ENCODE results near the gene CYP4F12.

Gene CYP4F12, protein sequence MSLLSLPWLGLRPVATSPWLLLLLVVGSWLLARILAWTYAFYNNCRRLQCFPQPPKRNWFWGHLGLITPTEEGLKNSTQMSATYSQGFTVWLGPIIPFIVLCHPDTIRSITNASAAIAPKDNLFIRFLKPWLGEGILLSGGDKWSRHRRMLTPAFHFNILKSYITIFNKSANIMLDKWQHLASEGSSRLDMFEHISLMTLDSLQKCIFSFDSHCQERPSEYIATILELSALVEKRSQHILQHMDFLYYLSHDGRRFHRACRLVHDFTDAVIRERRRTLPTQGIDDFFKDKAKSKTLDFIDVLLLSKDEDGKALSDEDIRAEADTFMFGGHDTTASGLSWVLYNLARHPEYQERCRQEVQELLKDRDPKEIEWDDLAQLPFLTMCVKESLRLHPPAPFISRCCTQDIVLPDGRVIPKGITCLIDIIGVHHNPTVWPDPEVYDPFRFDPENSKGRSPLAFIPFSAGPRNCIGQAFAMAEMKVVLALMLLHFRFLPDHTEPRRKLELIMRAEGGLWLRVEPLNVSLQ

DNA sequence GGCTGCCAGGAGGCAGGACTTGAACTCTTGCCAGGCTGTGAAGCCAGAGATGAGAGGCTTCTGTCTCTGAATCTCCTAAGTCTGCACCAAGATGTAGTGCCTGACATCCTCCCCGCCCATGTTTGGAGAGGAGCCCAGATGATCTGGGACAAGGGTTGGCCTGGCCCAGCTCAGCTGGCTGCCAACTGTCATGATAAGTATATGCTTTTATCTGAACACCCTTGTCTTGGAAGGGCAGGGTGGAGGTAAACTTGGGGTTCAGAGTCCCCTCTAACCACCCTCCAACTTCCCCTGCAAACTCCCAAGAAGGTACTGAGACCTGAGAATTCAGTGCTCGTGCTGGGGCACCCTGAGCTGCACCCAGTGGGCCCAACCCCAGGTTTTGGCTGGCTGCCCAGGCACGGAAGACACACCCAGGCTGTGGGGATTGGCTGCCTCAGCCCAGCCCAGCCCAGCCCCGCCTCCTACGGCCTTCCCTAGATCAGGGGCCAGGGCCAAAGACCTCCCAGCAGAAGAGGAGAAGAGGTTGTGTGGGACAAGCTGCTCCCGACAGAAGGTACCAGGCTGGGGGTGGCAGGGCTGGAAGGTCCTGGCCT, at the start of gene CYP4F12:
Gene CYP4F12 (plus strand): TSS at position 508 of the 596 bp plus-strand sequence. CDS start 443 bp downstream, outside the sequence.
- no peak for DNase-seq

DNA sequence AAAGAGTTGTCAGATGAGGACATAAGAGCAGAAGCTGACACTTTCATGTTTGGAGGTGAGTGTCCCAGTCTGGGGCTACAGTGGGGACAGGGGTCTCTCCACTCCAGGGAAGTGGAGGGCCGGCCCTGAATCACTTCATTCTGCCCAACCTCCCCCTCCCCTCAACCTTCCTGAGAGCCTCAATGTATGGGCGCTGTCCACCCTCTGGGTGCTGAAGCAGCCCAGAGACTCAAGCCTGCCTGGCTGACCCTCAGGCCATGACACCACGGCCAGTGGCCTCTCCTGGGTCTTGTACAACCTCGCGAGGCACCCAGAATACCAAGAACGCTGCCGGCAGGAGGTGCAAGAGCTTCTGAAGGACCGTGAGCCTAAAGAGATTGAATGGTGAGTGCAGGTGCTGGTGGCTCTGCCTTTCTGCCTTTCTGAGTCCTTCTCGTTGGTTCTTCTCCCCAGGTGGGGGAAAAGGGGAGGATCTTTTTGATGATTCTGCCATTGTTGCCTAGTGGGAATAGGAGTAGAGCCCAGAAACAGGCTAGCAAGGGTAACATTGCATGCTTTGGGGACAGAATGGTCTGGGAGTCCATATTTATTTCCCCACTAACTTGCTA, 49.1 kb upstream of the CYP4F12 start:
- DNase-seq: no peak

DNA sequence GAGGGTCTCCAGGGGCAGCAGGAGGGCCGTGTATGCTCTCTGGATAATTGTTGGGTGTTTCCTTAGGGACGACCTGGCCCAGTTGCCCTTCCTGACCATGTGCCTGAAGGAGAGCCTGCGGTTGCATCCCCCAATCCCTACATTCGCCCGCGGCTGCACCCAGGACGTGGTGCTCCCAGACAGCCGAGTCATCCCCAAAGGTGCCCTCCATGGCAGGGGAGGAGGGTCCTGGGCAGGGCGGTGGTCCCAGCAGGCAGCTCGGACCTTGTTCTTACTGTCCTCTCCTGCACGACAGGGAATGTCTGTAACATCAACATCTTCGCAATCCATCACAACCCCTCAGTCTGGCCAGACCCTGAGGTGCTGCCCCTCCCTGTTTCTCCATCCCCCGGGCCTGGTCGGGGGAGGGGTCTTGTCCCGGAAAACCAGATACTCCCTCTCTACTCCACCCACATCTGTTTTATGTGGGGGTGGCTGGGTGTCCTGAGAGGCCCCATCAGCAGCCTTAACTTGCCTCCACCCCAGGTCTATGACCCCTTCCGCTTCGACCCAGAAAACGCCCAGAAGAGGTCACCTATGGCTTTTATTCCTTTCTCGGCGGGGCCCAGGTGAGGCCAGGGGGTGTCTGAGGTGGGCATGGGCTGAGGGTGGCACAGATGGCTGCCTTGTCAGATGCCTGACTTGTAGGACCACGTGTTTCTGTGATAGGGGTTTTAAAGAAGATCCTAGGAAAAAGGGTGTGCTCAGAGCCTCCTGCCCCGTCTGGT, 44.5 kb upstream of the CYP4F12 start:
- no peak for DNase-seq

DNA sequence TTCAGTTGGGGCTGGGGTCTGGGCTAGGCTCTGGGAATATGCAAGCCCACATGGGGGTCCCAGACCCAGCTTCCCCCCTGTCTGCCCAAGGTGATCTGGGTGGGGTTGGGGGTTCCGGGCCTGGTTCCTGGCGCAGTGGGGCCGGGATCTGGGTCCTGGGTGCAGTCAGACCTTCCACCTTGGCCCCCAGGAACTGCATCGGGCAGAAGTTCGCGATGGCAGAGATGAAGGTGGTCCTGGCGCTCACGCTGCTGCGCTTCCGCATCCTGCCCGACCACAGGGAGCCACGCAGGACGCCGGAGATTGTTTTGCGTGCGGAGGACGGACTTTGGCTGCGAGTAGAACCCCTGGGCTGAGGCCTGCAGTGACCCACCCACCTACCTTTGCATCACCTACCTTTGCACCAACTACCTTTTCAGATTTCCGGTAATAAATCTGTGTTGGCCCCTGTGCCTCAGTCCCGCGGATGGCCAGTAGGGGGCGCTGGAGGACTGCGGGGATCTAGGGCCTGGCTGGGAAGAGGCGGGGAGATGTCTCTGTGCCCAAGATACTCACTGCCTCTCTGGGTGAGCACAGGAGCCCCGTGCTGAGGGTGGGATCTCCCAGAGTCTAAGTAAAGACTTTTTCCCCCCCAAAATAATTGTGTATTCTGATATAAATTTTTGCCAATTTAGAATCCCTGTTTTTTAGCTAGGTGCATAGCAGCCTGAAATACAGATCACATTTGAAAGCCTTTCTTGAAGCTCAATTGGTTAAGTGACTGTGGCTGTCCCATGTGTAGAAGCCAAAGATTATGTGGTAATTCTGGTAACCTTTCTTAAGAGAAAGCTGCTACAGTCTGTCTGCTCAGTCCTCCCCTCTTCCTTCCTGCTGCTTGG, 43.6 kb upstream of the CYP4F12 start:
- DNase-seq: peak; percentile 17

DNA sequence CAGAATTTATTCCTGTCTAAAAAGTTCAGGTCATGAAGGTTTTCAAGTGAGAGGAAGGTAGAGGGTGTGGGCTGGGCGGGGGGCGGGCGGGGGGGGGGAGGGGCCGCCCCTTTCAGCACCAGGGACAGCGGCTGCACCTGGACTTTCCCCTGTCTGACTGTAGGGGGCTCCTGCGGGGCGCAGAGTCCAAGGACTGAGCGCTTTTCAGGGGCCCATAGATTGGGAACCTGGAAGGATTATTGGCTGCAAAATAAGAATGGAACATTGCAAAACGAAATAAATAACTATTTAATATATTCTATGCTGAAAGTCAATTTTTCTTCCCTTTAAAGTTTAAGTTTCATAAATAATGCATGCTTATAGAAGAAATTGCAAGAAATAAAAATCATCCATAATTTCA, 41.1 kb upstream of the CYP4F12 start:
- DNase-seq: no peak

DNA sequence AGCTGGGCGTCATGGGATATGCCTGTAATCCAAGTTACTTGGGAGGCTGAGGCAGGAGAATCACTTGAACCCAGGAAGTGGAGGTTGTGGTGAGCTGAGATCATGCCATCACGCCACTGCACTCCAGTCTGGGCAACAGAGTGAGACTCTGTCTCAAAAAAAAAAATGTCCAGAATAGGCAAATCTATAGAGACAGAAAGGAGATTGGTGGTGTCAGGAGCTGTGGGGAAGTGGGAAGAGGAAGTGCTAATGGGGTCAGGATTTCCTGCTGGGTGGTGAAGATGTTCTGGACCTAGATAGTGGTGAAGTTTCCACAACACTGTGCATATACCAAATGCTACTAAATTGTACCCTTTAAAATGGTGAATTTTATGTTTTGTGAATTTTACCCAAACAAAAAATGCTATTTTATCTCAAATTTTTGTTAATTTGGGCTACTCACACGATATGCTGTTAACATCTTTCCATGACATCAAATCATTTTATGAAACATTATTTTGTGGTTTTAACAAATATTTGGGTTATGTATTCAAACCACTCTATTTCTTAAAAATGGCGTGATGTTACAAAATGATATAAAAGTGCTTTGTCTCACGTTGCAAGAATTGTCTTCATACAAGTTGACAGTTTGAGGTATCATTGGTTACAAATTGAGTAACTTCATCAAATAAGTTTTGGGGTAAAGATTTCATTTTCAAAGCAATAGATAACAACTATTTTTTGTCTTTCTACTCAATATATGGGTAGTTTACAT, 39.6 kb upstream of the CYP4F12 start:
- no peak for DNase-seq

DNA sequence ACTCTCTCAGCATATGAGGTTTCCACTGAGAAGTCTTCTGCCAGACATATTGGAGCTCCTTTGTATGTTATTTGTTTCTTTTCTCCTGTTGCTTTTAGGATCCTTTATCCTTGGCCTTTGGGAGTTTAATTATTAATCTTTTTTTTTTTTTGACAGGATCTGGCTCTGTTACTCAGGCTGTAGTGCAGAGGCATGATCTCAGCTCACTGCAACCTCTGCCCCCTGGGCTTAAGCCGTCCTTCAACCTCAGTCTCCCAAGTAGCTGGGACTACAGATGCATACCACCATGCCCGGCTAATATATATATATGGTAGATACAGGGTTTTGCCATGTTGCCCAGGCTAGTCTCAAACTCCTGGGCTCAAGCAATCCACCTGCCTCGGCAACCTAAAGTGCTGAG, 38.8 kb upstream of the CYP4F12 start:
- DNase-seq: no peak

DNA sequence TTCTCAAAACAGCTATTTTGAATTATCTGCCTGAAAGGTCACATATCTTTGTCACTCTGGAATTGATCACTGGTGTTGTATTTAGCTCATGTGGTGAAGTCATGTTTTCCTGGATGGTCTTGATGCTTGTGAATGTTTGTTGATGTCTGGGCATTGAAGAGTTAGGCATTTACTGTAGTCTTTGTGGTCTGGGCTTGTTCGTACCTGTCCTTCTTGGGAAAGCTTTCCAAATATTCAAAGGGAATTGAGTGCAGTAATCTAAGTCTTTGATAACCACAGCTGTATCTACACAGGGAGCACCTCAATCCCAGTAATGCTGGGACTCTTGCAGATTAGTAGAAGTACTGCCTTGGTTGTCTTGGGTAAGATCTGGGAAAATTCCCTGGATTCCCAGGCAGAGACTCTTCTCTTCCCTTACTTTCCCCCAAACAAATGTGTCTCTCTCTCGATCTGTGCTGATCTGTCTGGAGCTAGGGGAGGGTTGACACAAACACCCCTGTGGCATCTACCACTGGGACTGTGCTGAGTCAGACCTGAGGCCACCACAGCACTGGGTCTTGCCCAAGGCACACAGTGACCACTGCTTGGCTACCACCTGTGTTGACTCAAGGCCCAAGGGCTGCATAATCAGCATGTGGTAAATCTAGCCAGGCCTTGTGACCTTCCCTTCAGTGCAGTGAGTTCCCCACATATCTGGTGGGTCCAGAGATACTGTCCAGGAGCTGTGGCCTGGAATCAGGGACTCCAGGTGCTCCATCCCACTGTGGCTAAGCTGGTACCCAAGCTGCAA, 37.7 kb upstream of the CYP4F12 start:
- no peak for DNase-seq

DNA sequence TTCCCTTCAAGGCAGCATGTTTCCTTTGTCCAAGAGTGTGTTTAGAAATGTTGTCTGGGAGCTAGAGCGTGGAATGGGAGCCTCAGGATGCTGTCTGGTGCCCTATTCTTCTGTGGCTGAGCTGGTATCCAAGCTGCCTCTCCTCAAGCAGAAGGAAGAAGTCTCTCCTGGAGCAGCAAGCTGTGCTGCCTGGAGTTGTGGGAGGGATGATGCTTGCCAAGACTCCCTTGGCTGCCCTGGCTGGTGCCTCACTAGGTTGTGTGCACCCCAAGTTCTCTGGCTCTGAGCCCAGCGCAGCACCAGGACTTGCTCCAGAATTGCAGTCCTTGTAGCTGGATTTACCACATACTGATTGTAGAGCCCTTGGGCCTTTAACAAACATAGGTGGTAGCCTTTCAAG, 36.9 kb upstream of the CYP4F12 start:
- DNase-seq: no peak

DNA sequence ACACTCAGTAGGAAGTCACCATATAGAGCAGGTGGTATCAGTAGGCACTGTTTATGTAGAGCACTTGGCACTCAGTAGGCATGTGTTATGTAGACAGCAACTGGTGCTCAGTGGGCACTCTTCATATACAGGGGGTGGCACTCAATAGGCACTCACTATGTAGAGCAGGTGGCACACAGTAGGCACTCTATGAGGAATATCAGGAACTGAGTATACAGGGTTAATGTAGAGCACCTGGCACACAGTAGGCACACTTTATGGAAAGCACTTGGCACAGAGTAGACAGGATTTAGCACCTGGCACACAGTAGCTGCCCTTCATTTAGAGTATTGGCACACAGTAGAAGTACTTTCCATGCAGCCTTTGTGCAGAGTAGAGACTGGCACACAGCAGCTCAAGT, 33.3 kb upstream of the CYP4F12 start:
- DNase-seq: no peak

DNA sequence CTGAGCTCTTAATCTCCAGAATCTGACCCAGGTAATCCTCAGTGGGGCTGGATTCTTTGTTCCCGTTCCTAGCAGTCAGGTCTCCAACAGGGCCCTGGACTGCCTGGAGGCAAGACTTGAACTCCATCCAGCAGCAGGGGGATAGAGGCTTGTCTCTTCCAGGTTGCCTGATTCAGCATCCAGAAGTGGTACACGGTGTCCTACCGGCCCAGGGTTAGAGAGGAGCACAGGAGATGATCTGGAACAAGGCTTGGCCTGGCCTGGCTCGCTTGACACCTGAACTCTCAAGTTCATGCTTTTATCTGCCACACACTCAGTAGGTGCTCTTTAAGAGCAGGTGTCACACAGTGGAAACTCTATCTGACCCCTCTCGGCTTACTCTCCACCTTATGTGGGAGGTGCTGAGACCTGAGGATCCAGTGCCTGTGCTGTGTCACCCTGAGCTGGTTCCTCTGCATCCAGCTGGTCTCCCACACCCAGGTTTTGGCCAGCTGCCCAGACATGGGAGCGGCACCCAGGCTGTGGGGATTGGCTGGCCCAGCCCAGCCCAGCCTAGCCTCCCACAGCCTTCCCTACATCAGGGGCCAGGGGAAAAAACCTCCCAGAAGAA, 32.5 kb upstream of the CYP4F12 start, which contains the start of gene CYP4F3:
Gene CYP4F3 (plus strand): TSS at position 604 of the 610 bp plus-strand sequence. CDS start 519 bp downstream, outside the sequence.
- no peak for DNase-seq

DNA sequence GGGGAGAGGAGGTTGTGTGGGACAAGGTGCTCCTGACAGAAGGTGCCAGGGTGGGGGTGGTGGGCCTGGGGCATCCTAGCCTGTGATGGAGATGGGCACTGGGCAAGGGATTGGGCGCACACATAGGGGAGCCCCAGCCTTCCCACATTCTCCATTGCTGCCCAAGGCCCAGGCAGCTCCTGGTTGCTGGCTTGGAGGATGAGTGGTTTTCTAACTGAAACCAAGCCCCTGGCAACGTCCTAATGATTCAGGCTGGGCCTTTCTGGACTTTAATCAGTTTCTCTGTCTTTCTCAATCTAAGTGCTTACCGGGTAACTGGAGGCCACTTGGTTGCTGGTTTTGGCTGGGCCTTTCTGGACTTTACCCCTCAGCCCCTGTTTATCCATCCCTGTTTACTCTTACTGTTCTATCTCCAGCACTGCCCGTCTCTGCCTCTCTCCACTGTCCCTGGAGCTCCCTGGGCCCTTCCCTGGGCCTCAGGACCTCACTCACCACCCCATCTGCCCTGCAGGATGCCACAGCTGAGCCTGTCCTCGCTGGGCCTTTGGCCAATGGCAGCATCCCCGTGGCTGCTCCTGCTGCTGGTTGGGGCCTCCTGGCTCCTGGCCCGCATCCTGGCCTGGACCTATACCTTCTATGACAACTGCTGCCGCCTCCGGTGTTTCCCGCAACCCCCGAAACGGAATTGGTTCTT, 31.8 kb upstream of the CYP4F12 start:
- DNase-seq: no peak

DNA sequence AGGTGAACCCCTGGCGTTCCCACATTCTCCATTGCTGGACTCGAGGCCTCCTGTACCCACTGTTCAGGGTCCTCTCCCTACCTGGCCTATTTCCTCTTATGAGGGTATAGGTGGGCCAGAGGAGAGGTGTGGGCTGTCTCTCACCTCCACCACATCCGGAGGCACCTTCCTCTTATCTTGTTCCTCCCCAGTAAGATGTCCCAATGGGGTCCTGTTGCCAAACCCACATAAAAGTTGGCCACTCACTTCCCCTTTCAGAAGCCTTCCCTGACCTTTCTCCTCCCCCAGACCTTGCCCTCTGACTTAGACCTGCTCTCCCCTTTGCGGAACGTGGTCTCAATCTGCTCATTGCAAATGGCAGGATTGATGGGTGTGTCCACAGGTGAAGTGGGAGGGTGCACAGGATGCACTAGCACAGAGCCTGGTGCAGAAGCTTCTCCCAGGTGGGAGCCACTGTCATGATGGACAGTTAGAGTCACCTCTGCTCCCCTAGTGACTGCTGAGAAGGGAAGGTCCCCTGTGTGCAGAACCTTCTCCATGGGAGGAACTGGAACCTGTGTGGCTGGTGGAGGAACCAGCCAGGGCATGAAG, 30.9 kb upstream of the CYP4F12 start:
- DNase-seq: no peak

DNA sequence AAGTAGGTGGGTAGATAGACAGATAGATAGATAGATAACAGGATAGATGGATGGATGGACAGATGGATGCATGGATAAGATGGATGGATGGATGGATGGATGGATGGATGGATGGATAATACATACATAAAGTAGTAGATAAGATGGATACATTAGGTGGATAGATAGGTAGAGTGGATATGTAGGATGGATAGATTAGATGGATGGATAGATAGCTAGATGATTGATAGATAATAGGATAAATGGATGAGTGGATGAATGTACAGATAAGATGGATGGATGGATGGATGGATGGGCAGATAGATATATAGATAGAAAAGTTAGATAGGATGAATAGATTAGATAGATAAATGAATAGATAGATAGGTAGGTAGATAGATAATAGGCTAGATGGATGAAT, 30.1 kb upstream of the CYP4F12 start:
- DNase-seq: no peak

DNA sequence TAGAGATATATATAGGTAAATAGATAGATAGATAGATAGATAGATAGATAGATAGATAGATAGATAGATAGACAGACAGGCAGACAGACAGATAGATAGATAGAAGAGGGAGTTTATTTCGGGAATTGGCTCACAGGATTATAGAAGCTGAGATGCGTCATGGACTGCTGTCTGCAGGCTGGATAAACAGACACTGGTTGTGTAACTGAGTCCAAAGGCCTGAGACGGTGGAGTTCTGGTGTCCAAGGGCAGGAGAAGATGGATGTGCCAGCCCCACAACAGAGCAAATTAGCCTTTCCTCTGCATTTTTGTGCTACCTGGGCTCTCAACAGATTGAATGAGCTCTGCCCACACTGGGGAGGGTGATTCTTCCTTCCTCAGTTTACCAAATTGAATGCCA, 29.5 kb upstream of the CYP4F12 start:
- DNase-seq: no peak

DNA sequence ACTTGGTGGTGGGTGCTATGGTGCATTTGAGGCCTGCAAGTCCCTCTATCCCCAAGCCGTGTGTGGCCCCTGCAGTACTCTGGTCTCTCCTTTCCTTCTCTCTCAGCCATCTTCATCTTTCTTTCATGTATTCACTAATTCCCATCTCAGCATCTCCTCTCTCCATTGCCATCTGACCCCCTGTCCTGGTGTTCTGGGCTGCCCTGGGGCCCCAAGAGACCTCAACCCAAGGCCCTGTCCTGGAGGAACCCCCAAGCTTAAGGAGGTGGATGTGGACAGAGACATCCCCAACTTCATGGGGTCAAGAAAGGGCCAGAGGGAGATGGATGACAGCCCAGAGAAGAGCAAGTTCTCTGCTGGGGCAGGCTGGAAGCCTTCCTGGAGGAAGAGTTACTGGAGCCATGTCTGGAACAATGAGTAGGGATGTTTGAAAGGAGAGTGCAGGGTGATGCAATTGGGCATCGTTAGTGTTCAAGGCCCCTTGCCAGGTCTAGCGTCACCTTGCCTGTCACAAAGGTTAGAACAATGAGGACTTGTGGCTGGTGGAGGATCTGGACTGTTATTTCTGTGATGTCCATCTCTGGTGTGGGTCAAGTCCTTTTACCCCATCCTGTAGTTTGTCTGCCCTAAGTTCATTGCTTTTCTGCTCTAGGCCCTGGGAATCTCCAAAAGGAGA, 28.7 kb upstream of the CYP4F12 start:
- no peak for DNase-seq

DNA sequence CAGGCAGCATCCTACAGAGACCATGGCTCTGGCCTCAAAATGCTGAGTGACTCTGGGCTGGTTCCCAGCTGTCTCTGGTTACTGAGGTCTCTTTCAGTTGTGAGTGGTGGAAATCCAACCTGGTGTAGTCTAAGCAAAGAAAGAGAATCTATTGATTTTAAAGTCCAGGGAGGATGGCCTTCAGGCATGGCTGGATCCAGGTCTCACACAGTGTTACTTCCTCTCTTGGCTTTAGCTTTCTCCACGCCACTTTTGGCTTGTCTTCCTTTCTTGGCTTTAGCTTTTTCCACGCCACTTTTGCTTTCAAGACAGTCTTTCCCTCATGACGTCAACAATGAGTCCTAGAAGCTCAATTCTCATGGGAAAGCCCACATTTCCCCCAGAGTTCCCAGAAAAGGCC, 28.1 kb upstream of the CYP4F12 start:
- DNase-seq: no peak

DNA sequence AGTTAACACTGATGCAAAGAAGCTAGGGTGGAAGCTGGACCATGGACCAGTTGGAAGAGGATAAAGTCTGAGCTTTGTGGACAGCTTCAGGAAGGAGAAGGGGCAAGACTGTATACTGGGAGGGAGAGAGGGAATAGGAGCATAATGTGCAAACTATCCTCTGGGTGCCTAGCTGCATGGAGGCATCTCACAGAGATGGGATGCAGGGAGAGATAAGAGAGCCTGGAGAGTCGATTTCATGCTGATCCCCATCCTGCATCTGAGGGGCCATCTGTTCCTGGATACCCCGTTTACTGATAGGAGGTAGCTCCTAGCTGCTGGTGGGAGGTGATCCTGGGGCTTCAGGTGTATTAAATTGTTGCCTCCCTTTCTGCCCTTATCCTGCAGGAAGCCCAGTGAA, 23.4 kb upstream of the CYP4F12 start:
- no peak for DNase-seq
